Measurements from ENCODE around the gene KRTAP5-3. TPM values are rescaled to one million over a fixed set of nuclear protein-coding genes. Genes with fewer than 3 reads are reported as not detected.

The KRTAP5-3 gene
- not detected in 2 replicates for total RNA-seq (2014; rRNA removed; shearing (Covaris generic))
- polyA plus RNA-seq (2015; cell fraction: cytosol; rRNA removed), result not detected in 2 replicates
- polyA plus RNA-seq (2015; cell fraction: nucleus; rRNA removed), result not detected in 2 replicates

GRCh38 chr11:1608363-1608762 is at the start of gene KRTAP5-3:
TSS of gene KRTAP5-3 (minus strand) at chr11:1608463. CDS start at chr11:1608385, 78 bp downstream.
- in situ Hi-C loops (cut with HindIII; ENCODE audit: low pct_unique_long_range_greater_than_20kb, low sequenced_read_pairs), result no loop called here
- DNase-seq (ENCODE audit: low read depth, low spot score), result no peak

- no peak for DNase-seq (ENCODE audit: low read depth, low spot score)
- in situ Hi-C loops (cut with HindIII; ENCODE audit: low pct_unique_long_range_greater_than_20kb, low sequenced_read_pairs), result no loop called here
These were observed 48.4 kb upstream of the KRTAP5-3 start for GRCh38 chr11:1656670-1657069.

- DNase-seq (ENCODE audit: low read depth, low spot score), result no peak
- in situ Hi-C loops (cut with HindIII; ENCODE audit: low pct_unique_long_range_greater_than_20kb, low sequenced_read_pairs), result no loop called here
These were observed 47.8 kb upstream of the KRTAP5-3 start for GRCh38 chr11:1656061-1656441.

GRCh38 chr11:1655168-1656060 is 47.2 kb upstream of the KRTAP5-3 start:
- in situ Hi-C loops (cut with HindIII; ENCODE audit: low pct_unique_long_range_greater_than_20kb, low sequenced_read_pairs), result no loop called here
- no peak for DNase-seq (ENCODE audit: low read depth, low spot score)

GRCh38 chr11:1654388-1655167 is 46.3 kb upstream of the KRTAP5-3 start:
- in situ Hi-C loops (cut with HindIII; ENCODE audit: low pct_unique_long_range_greater_than_20kb, low sequenced_read_pairs), result no loop called here

GRCh38 chr11:1653541-1654387 is 45.5 kb upstream of the KRTAP5-3 start:
- in situ Hi-C loops (cut with HindIII; ENCODE audit: low pct_unique_long_range_greater_than_20kb, low sequenced_read_pairs), result no loop called here
- no peak for DNase-seq (ENCODE audit: low read depth, low spot score)

More at GRCh38 chr11:1654388-1655167, 46.3 kb upstream of the KRTAP5-3 start:
- DNase-seq (ENCODE audit: low read depth, low spot score), result no peak

- in situ Hi-C loops (cut with HindIII; ENCODE audit: low pct_unique_long_range_greater_than_20kb, low sequenced_read_pairs), result no loop called here
These were observed 44.7 kb upstream of the KRTAP5-3 start for GRCh38 chr11:1652771-1653540.

GRCh38 chr11:1652442-1652770 is 44.1 kb upstream of the KRTAP5-3 start:
- no peak for DNase-seq (ENCODE audit: low read depth, low spot score)
- in situ Hi-C loops (cut with HindIII; ENCODE audit: low pct_unique_long_range_greater_than_20kb, low sequenced_read_pairs), result no loop called here

More at GRCh38 chr11:1652771-1653540, 44.7 kb upstream of the KRTAP5-3 start:
- peak; percentile 63 for DNase-seq (ENCODE audit: low read depth, low spot score)

- no peak for DNase-seq (ENCODE audit: low read depth, low spot score)
- in situ Hi-C loops (cut with HindIII; ENCODE audit: low pct_unique_long_range_greater_than_20kb, low sequenced_read_pairs), result no loop called here
These were observed 43.8 kb upstream of the KRTAP5-3 start for GRCh38 chr11:1652026-1652425.

GRCh38 chr11:1651411-1651980 is 43.2 kb upstream of the KRTAP5-3 start:
- DNase-seq (ENCODE audit: low read depth, low spot score), result no peak
- in situ Hi-C loops (cut with HindIII; ENCODE audit: low pct_unique_long_range_greater_than_20kb, low sequenced_read_pairs), result no loop called here

GRCh38 chr11:1650918-1651262 is 42.6 kb upstream of the KRTAP5-3 start:
- no peak for DNase-seq (ENCODE audit: low read depth, low spot score)
- in situ Hi-C loops (cut with HindIII; ENCODE audit: low pct_unique_long_range_greater_than_20kb, low sequenced_read_pairs), result no loop called here

GRCh38 chr11:1650034-1650917 is 42.0 kb upstream of the KRTAP5-3 start:
- in situ Hi-C loops (cut with HindIII; ENCODE audit: low pct_unique_long_range_greater_than_20kb, low sequenced_read_pairs), result no loop called here
- DNase-seq (ENCODE audit: low read depth, low spot score), result no peak

- DNase-seq (ENCODE audit: low read depth, low spot score), result no peak
These were observed 40.6 kb upstream of the KRTAP5-3 start for GRCh38 chr11:1648653-1649420.

GRCh38 chr11:1647901-1648652 is 39.8 kb upstream of the KRTAP5-3 start:
- no peak for DNase-seq (ENCODE audit: low read depth, low spot score)
- in situ Hi-C loops (cut with HindIII; ENCODE audit: low pct_unique_long_range_greater_than_20kb, low sequenced_read_pairs), result no loop called here

More at GRCh38 chr11:1648653-1649420, 40.6 kb upstream of the KRTAP5-3 start:
- in situ Hi-C loops (cut with HindIII; ENCODE audit: low pct_unique_long_range_greater_than_20kb, low sequenced_read_pairs), result no loop called here
